PC-3 (cell line): ENCODE results near the gene CNPY1. TPM values are rescaled to one million over a fixed set of nuclear protein-coding genes. Genes with fewer than 3 reads are reported as not detected.

Experiments used
- ATAC-seq: fragments of 200-7000 bp; cut with Tn5 transposase; 2 replicates; pipeline ENCODE4 v1.9.1; 2020; ENCODE audit warnings: mild to moderate bottlenecking, moderate library complexity
- BruUV-seq: library from RNA; stranded (reverse); fragments of 400-500 nt; replicated peaks from 2 replicates; lab custom pipeline; 2021; lab: Mats Ljungman, UMichigan
- CTCF ChIA-PET: fragments of 300-600 bp; sonication (Branson Sonifier 250); formaldehyde crosslinking; loops from one replicate; lab custom pipeline; 2022; ENCODE audit warnings: antibody characterized with exemption; lab: Charles Lee
- POLR2A ChIA-PET: fragments of 300-600 bp; sonication (Branson Sonifier 250); formaldehyde crosslinking; loops from one replicate; lab custom pipeline; 2022; ENCODE audit warnings: antibody characterized with exemption; ENCODE audit not compliant: unreplicated experiment; lab: Charles Lee
- DNase-seq: peaks from one replicate; pipeline ENCODE4 v3.0.0-alpha.2; 2015
- H2AFZ ChIP-seq: fragments of 300-600 bp; sonication (generic); 2 replicates; pipeline ENCODE4 v1.6.0; 2016; ENCODE audit warnings: antibody characterized with exemption, low read length
- H3F3A ChIP-seq: fragments of 300-600 bp; sonication (generic); one replicate; pipeline ENCODE4 v1.6.0; 2017; ENCODE audit warnings: antibody characterized with exemption, low read length, control low read depth, mild to moderate bottlenecking; ENCODE audit not compliant: unreplicated experiment
- H3K27ac ChIP-seq: fragments of 300-600 bp; sonication (generic); 2 replicates; pipeline ENCODE4 v1.5.1; 2016; ENCODE audit warnings: mild to moderate bottlenecking, low read length
- H3K27me3 ChIP-seq: fragments of 300-600 bp; sonication (generic); 2 replicates; pipeline ENCODE4 v1.6.1; 2016; ENCODE audit warnings: low read length, mixed read lengths
- H3K36me3 ChIP-seq: fragments of 300-600 bp; sonication (generic); 2 replicates; pipeline ENCODE4 v1.6.1; 2016; ENCODE audit warnings: low read depth, mixed run types, low read length, mixed read lengths
- H3K4me1 ChIP-seq: fragments of 300-600 bp; sonication (generic); 2 replicates; pipeline ENCODE4 v1.5.1; 2016; ENCODE audit warnings: low read length; ENCODE audit not compliant: insufficient read depth
- H3K4me2 ChIP-seq: fragments of 300-600 bp; sonication (generic); 2 replicates; pipeline ENCODE4 v1.6.0; 2016; ENCODE audit warnings: low read length
- H3K4me3 ChIP-seq: fragments of 300-600 bp; sonication (generic); 2 replicates; pipeline ENCODE4 v1.5.1; 2016; ENCODE audit warnings: mild to moderate bottlenecking, low read length, mixed read lengths
- H3K79me2 ChIP-seq: fragments of 300-600 bp; sonication (generic); 2 replicates; pipeline ENCODE4 v1.6.1; 2017; ENCODE audit warnings: low read length, mixed read lengths
- H3K9ac ChIP-seq: fragments of 300-600 bp; sonication (generic); 2 replicates; pipeline ENCODE4 v1.6.0; 2016; ENCODE audit warnings: mild to moderate bottlenecking, low read length
- H3K9me2 ChIP-seq: fragments of 300-600 bp; sonication (generic); replicated peaks from 2 replicates; pipeline ENCODE4 v1.6.1; 2016; ENCODE audit warnings: mixed run types, low read length, mixed read lengths
- H3K9me3 ChIP-seq: fragments of 300-600 bp; sonication (generic); 2 replicates; pipeline ENCODE4 v1.6.1; 2016; ENCODE audit warnings: low read length, mixed read lengths
- H4K20me1 ChIP-seq: fragments of 300-600 bp; sonication (generic); 2 replicates; pipeline ENCODE4 v1.6.1; 2016; ENCODE audit warnings: low read length, mixed read lengths
- EZH2 ChIP-seq: fragments of 300-600 bp; sonication (generic); IDR thresholded peaks from one replicate; pipeline ENCODE4 v1.6.1; 2017; ENCODE audit warnings: antibody characterized with exemption, mild to moderate bottlenecking, low read length; ENCODE audit not compliant: unreplicated experiment
- EZH2phosphoT487 ChIP-seq: fragments of 300-600 bp; sonication (generic); IDR thresholded peaks from 2 replicates; pipeline ENCODE4 v1.6.1; 2018; ENCODE audit warnings: mild to moderate bottlenecking, antibody characterized with exemption, low read length, borderline replicate concordance
- intact Hi-C: fragments of 100-400 bp; cut with micrococcal nuclease; formaldehyde crosslinking; loops from 2 replicates; pipeline ENCODE4 v1.9.0; 2023
- total RNA-seq: library from RNA; depleted of rRNA; stranded (reverse); fragments of >200 nt; gene quantifications from 2 replicates; pipeline ENCODE4 v1.2.3, GENCODE V29; 2014
- TF ChIP-seq, protein P1 (sequence below): fragments of 300-600 bp; sonication (generic); conservative IDR thresholded peaks from 2 replicates; pipeline ENCODE4 v1.5.1; 2017; ENCODE audit warnings: antibody characterized with exemption, low read depth, mild to moderate bottlenecking, low read length

CNPY1 gene
- total RNA-seq, 1 experiment from 2014 or later, result not detected

DNA sequence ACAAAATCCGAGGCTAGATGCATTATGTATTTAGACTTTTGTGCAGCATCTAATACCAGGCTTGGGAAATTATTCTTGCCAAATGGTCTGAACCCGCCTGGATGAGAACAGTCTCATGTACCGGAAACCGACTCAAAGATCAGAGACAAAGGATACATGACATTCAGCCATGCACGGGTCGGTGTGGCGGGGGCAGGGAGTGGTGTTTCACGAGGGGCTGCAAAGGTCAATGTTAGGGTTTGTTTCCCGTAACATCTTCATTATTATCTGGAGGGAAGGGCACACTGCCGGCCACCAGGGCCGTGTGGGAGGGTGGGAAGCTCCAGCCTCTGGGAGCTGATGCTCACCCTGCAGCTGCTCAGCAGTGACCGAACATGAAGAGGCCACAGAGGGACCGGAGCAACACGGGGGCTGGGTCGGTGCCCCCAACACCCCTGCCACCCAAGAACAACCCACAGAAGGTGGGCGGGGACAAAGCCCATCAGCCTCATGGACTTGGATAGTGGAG, 23.1 kb downstream of the CNPY1 start:
- TF ChIP-seq EZH2 (no peak), EZH2phosphoT487 (no peak)
- TF ChIP-seq, protein P1, sequence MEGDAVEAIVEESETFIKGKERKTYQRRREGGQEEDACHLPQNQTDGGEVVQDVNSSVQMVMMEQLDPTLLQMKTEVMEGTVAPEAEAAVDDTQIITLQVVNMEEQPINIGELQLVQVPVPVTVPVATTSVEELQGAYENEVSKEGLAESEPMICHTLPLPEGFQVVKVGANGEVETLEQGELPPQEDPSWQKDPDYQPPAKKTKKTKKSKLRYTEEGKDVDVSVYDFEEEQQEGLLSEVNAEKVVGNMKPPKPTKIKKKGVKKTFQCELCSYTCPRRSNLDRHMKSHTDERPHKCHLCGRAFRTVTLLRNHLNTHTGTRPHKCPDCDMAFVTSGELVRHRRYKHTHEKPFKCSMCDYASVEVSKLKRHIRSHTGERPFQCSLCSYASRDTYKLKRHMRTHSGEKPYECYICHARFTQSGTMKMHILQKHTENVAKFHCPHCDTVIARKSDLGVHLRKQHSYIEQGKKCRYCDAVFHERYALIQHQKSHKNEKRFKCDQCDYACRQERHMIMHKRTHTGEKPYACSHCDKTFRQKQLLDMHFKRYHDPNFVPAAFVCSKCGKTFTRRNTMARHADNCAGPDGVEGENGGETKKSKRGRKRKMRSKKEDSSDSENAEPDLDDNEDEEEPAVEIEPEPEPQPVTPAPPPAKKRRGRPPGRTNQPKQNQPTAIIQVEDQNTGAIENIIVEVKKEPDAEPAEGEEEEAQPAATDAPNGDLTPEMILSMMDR, result no peak
- no peaks in the 10 kb centered on the region for H3F3A ChIP-seq
- no peaks in the 10 kb centered on the region for H3K9me2 ChIP-seq
- intact Hi-C loops, result loop anchor here (5.0 kb wide), 2 partner anchors 141 to 596 kb away; no protein-coding TSS in a partner anchor
- H3K4me3 ChIP-seq, result no peak overlapping the region
- no peaks in the 10 kb centered on the region for H3K36me3 ChIP-seq
- ChIA-PET POLR2A (no interaction called here), CTCF (no interaction called here)
- H4K20me1 ChIP-seq, result no peaks in the 10 kb centered on the region
- H3K27ac ChIP-seq, result no peak overlapping the region
- ATAC-seq (no peak), DNase-seq (no peak)
- no peaks in the 10 kb centered on the region for H3K79me2 ChIP-seq
- H3K27me3 ChIP-seq, result peaks cover 86% of the 10 kb centered on the region
- no peaks in the 10 kb centered on the region for H3K4me1 ChIP-seq
- no peak overlapping the region for H2AFZ ChIP-seq
- no peak overlapping the region for H3K9ac ChIP-seq
- H3K9me3 ChIP-seq, result no peaks in the 10 kb centered on the region
- H3K4me2 ChIP-seq, result no peak overlapping the region
- no TSS peak for BruUV-seq

DNA sequence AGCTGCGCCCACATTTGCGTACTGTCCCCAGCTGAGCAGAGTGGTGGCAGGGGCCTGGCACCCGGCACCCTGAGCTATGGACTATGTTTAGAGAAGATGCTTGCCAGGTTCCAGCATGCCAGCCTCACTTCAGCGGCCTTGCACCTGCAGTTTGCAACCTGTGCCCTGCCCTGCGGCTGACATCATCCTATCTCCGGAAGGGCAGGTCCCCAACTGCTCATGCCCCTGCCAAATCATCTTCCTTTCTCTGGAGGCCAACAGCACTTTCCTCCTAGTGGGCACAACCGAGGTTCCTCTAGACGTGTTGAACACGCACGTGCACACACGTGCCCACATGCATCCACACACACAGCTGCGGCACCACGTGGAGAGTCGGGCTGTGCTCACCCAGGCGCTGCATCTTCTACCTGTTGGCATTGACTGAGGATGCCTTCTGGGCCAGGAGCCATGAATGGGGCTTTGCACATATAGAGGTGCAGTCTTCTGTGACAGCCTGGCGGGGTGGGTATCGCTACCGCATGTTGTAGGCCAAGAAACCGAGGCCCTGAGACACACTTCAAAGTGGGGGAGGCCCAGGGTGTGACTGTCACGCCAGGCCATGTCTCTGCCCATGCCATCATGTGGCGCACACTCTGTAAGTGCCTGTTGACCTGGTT, 24.5 kb downstream of the CNPY1 start:
- H3F3A ChIP-seq, result no peaks in the 10 kb centered on the region
- TF ChIP-seq, protein P1, result no peak
- TF ChIP-seq EZH2, result no peak
- TF ChIP-seq EZH2phosphoT487, result no peak
- no peak overlapping the region for H3K4me3 ChIP-seq
- intact Hi-C loops, result loop anchor here (5.0 kb wide), 2 partner anchors 140 to 595 kb away; no protein-coding TSS in a partner anchor
- H2AFZ ChIP-seq, result no peak overlapping the region
- H3K4me2 ChIP-seq, result no peak overlapping the region
- ATAC-seq (no peak), DNase-seq (no peak)
- POLR2A ChIA-PET, result no interaction called here
- H3K9ac ChIP-seq, result no peak overlapping the region
- H4K20me1 ChIP-seq, result no peaks in the 10 kb centered on the region
- H3K9me2 ChIP-seq, result no peaks in the 10 kb centered on the region
- no peaks in the 10 kb centered on the region for H3K9me3 ChIP-seq
- no peaks in the 10 kb centered on the region for H3K4me1 ChIP-seq
- no peaks in the 10 kb centered on the region for H3K36me3 ChIP-seq
- H3K27ac ChIP-seq, result no peak overlapping the region
- CTCF ChIA-PET, result no interaction called here
- H3K27me3 ChIP-seq, result peaks cover 92% of the 10 kb centered on the region
- no peaks in the 10 kb centered on the region for H3K79me2 ChIP-seq
- BruUV-seq, result no TSS peak

DNA sequence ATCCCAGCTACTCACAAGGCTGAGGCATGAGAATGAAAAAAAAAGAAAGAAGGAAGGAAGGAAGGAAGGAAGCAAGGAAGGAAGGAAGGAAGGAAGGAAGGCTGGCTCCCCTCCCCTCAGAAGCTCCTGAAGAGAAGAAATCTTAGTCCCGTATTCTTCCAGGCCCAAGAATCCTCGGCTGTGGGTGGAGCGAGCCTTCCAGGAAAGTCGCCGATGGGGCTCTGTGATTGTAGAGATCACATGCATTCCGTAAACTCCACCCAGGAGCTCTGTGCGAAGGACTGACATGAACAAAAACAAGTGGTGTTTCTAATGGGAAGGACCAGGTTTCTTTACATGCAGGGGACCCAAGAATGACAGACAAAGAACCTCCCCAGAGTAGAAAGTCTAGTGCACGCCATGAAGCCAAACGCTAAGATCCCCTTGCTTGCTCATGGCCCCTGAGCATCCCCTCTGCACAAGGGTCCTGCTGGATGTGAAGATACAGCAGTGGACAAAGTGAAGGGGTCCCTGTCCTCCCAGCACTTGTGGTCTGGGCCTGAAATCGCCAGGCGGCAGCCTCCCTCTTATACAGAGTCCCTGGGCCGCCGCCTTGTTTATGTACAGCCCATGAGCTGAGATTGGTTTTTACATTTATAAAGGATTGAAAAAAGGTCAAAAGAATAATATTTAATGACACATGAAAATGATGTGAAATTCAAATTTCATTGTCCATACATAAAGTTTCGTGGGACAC, 25.2 kb downstream of the CNPY1 start:
- no peaks in the 10 kb centered on the region for H3K79me2 ChIP-seq
- no peak overlapping the region for H3K4me2 ChIP-seq
- no peaks in the 10 kb centered on the region for H3K9me2 ChIP-seq
- no peak overlapping the region for H3K9ac ChIP-seq
- no peak overlapping the region for H2AFZ ChIP-seq
- BruUV-seq, result no TSS peak
- no peak for ATAC-seq
- TF ChIP-seq, protein P1, result no peak
- no peak for TF ChIP-seq EZH2
- no peak for TF ChIP-seq EZH2phosphoT487
- ChIA-PET CTCF (no interaction called here), POLR2A (no interaction called here)
- no peaks in the 10 kb centered on the region for H3K36me3 ChIP-seq
- DNase-seq, result no peak
- intact Hi-C loops, result loop anchor here (5.0 kb wide), 2 partner anchors 139 to 594 kb away; no protein-coding TSS in a partner anchor
- peaks cover 92% of the 10 kb centered on the region for H3K27me3 ChIP-seq
- H3K4me1 ChIP-seq, result no peaks in the 10 kb centered on the region
- H4K20me1 ChIP-seq, result no peaks in the 10 kb centered on the region
- no peak overlapping the region for H3K27ac ChIP-seq
- H3K9me3 ChIP-seq, result no peaks in the 10 kb centered on the region
- H3K4me3 ChIP-seq, result no peak overlapping the region
- H3F3A ChIP-seq, result no peaks in the 10 kb centered on the region
